ENCODE results near the gene ATXN7.

GRCh38 chr3:63908081-63908736, 44.5 kb downstream of the ATXN7 start:
- peak; percentile 51 for TF ChIP-seq CTCF (conservative IDR thresholded peaks at IDR 0.05; ENCODE audit: low read depth, low read length)
- no peak for TF ChIP-seq POLR2A (IDR thresholded peaks at IDR 0.05; ENCODE audit: low read depth, low read length)
- no peak for TF ChIP-seq ELK1 (IDR thresholded peaks at IDR 0.05; ENCODE audit: borderline replicate concordance, low read depth, low read length)
- no peak for TF ChIP-seq NFE2L2 (IDR thresholded peaks at IDR 0.05; ENCODE audit: low read depth, low read length)
- TF ChIP-seq MAFK (IDR thresholded peaks at IDR 0.05; ENCODE audit: low read depth, low read length) = no peak
- no peak for TF ChIP-seq MXI1 (IDR thresholded peaks at IDR 0.05; ENCODE audit: borderline replicate concordance, low read depth, low read length)
- no peak for TF ChIP-seq RAD21 (IDR thresholded peaks at IDR 0.05; ENCODE audit: low read length)
- TF ChIP-seq SMC3 (IDR thresholded peaks at IDR 0.05; ENCODE audit: low read depth, low read length) = no peak
